ENCODE data around the gene EXOC6. TPM values are rescaled to one million over a fixed set of nuclear protein-coding genes. Genes with fewer than 3 reads are reported as not detected.

Gene EXOC6
- total and polyA plus RNA-seq, 2 of the 13 experiments (the other 11 are each of a cell fraction or from before 2014, with no cell fraction given), result 22.2 to 29.2 TPM

DNA sequence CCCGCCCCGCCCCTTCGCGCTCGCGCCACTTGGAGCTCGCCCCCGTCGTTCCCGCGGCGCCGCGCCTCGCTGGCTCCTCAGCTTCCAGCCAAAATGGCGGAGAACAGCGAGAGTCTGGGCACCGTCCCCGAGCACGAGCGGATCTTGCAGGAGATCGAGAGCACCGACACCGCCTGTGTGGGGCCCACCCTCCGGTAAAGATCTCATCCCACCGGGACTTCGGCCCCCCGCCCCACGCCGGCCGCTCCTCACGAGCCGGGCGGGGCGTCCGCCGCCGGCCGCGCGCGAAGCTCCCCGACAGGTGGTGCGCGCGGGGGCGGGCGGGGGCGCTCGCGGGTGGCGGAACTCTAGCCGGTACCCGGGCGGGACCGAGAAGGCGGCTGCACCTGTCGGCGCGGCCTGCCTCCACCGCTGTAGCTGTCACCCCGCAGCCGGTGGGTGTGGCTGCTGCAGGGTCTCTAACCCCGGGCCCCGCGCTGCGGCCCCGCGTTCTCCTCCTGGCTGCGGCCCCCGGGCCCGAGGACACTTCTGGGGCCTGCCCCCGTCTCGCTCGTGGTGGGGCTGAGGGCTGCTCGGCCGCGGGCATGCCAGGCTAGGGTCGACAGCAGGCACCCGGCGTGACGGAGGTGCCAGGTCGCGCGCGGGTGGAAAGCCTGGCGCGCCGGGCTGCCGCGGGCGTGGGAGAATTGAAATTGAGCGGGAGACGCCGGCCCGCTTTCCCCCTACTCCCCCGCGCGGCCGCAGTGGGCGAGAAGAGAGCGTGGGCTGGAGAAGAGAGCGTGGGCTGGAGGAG lies at the start of gene EXOC6 (continued):
- TF ChIP-seq, protein P1, sequence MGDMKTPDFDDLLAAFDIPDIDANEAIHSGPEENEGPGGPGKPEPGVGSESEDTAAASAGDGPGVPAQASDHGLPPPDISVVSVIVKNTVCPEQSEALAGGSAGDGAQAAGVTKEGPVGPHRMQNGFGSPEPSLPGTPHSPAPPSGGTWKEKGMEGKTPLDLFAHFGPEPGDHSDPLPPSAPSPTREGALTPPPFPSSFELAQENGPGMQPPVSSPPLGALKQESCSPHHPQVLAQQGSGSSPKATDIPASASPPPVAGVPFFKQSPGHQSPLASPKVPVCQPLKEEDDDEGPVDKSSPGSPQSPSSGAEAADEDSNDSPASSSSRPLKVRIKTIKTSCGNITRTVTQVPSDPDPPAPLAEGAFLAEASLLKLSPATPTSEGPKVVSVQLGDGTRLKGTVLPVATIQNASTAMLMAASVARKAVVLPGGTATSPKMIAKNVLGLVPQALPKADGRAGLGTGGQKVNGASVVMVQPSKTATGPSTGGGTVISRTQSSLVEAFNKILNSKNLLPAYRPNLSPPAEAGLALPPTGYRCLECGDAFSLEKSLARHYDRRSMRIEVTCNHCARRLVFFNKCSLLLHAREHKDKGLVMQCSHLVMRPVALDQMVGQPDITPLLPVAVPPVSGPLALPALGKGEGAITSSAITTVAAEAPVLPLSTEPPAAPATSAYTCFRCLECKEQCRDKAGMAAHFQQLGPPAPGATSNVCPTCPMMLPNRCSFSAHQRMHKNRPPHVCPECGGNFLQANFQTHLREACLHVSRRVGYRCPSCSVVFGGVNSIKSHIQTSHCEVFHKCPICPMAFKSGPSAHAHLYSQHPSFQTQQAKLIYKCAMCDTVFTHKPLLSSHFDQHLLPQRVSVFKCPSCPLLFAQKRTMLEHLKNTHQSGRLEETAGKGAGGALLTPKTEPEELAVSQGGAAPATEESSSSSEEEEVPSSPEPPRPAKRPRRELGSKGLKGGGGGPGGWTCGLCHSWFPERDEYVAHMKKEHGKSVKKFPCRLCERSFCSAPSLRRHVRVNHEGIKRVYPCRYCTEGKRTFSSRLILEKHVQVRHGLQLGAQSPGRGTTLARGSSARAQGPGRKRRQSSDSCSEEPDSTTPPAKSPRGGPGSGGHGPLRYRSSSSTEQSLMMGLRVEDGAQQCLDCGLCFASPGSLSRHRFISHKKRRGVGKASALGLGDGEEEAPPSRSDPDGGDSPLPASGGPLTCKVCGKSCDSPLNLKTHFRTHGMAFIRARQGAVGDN (CRISPR knock-in tag; IDR thresholded peaks at IDR 0.05), result peak; percentile 74
- no peak for TF ChIP-seq NFYB (CRISPR knock-in tag; IDR thresholded peaks at IDR 0.05)
- TF ChIP-seq POLR2A (IDR thresholded peaks at IDR 0.05; ENCODE audit: insufficient read depth in 1 of 2, low read depth in 2 of 2, low read length in 2 of 2), result peak; percentile 78 to 82
- TF ChIP-seq KDM5A (IDR thresholded peaks at IDR 0.05; ENCODE audit: borderline replicate concordance, low read length), result peak; percentile 64; the same call in 1 of the 2 replicates
- TF ChIP-seq ZNF253 (CRISPR knock-in tag; IDR thresholded peaks at IDR 0.05; ENCODE audit: borderline replicate concordance), result 0 out of 2 replicates have a peak, but pooled peaks have one; percentile 22
- TF ChIP-seq, protein P2, sequence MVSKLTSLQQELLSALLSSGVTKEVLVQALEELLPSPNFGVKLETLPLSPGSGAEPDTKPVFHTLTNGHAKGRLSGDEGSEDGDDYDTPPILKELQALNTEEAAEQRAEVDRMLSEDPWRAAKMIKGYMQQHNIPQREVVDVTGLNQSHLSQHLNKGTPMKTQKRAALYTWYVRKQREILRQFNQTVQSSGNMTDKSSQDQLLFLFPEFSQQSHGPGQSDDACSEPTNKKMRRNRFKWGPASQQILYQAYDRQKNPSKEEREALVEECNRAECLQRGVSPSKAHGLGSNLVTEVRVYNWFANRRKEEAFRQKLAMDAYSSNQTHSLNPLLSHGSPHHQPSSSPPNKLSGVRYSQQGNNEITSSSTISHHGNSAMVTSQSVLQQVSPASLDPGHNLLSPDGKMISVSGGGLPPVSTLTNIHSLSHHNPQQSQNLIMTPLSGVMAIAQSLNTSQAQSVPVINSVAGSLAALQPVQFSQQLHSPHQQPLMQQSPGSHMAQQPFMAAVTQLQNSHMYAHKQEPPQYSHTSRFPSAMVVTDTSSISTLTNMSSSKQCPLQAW (CRISPR knock-in tag; IDR thresholded peaks at IDR 0.05), result no peak
- no peak for TF ChIP-seq HMG20B (CRISPR knock-in tag; conservative IDR thresholded peaks at IDR 0.05)
- TF ChIP-seq, protein P3, sequence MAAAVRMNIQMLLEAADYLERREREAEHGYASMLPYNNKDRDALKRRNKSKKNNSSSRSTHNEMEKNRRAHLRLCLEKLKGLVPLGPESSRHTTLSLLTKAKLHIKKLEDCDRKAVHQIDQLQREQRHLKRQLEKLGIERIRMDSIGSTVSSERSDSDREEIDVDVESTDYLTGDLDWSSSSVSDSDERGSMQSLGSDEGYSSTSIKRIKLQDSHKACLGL (CRISPR knock-in tag; IDR thresholded peaks at IDR 0.05), result peak; percentile 28; the same call in 1 of the 2 replicates
- TF ChIP-seq, protein P4, sequence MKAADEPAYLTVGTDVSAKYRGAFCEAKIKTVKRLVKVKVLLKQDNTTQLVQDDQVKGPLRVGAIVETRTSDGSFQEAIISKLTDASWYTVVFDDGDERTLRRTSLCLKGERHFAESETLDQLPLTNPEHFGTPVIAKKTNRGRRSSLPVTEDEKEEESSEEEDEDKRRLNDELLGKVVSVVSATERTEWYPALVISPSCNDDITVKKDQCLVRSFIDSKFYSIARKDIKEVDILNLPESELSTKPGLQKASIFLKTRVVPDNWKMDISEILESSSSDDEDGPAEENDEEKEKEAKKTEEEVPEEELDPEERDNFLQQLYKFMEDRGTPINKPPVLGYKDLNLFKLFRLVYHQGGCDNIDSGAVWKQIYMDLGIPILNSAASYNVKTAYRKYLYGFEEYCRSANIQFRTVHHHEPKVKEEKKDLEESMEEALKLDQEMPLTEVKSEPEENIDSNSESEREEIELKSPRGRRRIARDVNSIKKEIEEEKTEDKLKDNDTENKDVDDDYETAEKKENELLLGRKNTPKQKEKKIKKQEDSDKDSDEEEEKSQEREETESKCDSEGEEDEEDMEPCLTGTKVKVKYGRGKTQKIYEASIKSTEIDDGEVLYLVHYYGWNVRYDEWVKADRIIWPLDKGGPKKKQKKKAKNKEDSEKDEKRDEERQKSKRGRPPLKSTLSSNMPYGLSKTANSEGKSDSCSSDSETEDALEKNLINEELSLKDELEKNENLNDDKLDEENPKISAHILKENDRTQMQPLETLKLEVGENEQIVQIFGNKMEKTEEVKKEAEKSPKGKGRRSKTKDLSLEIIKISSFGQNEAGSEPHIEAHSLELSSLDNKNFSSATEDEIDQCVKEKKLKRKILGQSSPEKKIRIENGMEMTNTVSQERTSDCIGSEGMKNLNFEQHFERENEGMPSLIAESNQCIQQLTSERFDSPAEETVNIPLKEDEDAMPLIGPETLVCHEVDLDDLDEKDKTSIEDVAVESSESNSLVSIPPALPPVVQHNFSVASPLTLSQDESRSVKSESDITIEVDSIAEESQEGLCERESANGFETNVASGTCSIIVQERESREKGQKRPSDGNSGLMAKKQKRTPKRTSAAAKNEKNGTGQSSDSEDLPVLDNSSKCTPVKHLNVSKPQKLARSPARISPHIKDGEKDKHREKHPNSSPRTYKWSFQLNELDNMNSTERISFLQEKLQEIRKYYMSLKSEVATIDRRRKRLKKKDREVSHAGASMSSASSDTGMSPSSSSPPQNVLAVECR (CRISPR knock-in tag; IDR thresholded peaks at IDR 0.05; ENCODE audit: borderline replicate concordance), result peak; percentile 75; the same call in 1 of the 2 replicates
- 0 out of 2 replicates have a peak, but pooled peaks have one; percentile 35 for TF ChIP-seq TOPORS (CRISPR knock-in tag; IDR thresholded peaks at IDR 0.05)
- peak; percentile 39; the same call in 1 of the 2 replicates for TF ChIP-seq ATF7-NPFF (CRISPR knock-in tag; IDR thresholded peaks at IDR 0.05; ENCODE audit: low read depth)
- 0 out of 2 replicates have a peak, but pooled peaks have one; percentile 16 for TF ChIP-seq REL (CRISPR knock-in tag; conservative IDR thresholded peaks at IDR 0.05)
- TF ChIP-seq ZFP1 (CRISPR knock-in tag; IDR thresholded peaks at IDR 0.05), result no peak
- no peak for TF ChIP-seq MTA3 (CRISPR knock-in tag; IDR thresholded peaks at IDR 0.05)
- TF ChIP-seq ELF1 (CRISPR knock-in tag; IDR thresholded peaks at IDR 0.05), result no peak
- TF ChIP-seq HDAC2 (CRISPR knock-in tag; IDR thresholded peaks at IDR 0.05), result peak; percentile 46; the same call in 1 of the 2 replicates
- TF ChIP-seq KMT2A (CRISPR knock-in tag; IDR thresholded peaks at IDR 0.05), result peak; percentile 72; the same call in 1 of the 2 replicates
